Dedifferentiated amniotic fluid mesenchymal stem cell (primary cell): ENCODE data around the gene UNC13A.
"Not testable (repeated sequence)": the region's sequence is repeated elsewhere in the genome, so short reads cannot be mapped to it uniquely, and the experiment has no call there.

Experiments
- DNase-seq: peaks from one replicate; pipeline ENCODE4 v3.0.0-alpha.2; 2016; ENCODE audit errors: extremely low spot score

Gene UNC13A

GRCh38 chr19:17570291-17570690 is 117.9 kb downstream of the UNC13A start:
- DNase-seq: not testable (repeated sequence)

DNA sequence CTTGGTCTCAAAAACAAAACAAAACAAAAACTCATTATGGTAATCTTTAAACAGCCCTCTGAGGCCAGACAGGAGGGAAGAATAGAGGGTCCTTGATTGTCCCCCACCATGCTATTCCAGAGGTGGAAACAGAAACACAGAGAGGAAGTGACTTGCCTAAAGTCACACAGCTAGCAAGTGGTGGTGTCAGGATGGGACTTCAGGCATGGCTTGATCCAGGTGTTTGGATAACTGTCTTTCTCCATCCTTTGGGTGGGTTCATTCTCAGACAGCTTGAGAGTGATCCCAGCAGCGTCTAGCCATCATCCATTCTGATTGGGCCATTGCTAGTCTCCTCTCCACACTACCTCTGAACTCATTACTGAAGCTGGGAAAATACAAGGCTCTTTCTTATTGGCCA is 120.2 kb downstream of the UNC13A start:
- no peak for DNase-seq

DNA sequence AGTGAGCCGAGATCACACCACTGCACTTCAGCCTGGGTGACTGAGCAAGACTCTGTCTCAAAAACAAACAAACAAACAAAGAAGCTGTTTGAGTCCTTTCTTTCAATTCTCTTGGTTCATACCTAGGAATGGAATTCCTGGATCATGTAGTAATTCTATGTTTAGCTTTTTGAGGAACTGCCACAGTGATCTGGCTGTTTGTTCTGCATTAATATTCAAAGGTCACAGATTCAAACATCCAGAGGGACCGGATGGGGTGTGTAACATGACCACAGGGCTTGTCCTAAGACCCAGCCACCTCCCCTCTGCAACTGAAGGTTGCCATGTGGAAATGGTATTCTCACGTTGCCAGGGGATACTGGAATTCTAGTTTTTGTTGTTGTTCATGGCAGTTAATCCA is 122.5 kb downstream of the UNC13A start:
- DNase-seq: peak; percentile 16

GRCh38 chr19:17564781-17565180 is 123.4 kb downstream of the UNC13A start:
- no peak for DNase-seq

GRCh38 chr19:17562561-17562960 is 125.6 kb downstream of the UNC13A start:
- no peak for DNase-seq

- no peak for DNase-seq
These were observed 126.1 kb downstream of the UNC13A start for GRCh38 chr19:17562097-17562496.

DNA sequence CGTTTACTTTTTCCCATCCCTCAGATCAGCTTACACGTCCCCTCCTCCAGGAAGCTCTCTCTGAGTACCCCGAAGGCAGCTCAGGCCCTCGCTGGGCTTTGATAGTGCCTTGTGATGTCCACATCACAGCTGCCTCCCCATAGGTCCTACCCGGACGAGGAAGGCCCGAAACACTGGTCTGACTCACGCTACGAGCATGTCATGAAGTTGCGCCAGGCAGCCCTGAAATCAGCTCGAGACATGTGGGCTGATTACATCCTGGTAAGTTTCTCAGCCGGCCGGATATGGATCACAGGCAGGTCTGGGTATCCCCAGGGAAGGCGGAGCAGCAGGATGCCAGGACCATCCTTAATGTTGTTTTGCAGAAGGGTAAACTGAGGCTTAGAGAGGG is 128.0 kb downstream of the UNC13A start:
- no peak for DNase-seq

- no peak for DNase-seq
These were observed 130.7 kb downstream of the UNC13A start for GRCh38 chr19:17557466-17557865.

GRCh38 chr19:17556995-17557394 is 131.2 kb downstream of the UNC13A start:
- no peak for DNase-seq

DNA sequence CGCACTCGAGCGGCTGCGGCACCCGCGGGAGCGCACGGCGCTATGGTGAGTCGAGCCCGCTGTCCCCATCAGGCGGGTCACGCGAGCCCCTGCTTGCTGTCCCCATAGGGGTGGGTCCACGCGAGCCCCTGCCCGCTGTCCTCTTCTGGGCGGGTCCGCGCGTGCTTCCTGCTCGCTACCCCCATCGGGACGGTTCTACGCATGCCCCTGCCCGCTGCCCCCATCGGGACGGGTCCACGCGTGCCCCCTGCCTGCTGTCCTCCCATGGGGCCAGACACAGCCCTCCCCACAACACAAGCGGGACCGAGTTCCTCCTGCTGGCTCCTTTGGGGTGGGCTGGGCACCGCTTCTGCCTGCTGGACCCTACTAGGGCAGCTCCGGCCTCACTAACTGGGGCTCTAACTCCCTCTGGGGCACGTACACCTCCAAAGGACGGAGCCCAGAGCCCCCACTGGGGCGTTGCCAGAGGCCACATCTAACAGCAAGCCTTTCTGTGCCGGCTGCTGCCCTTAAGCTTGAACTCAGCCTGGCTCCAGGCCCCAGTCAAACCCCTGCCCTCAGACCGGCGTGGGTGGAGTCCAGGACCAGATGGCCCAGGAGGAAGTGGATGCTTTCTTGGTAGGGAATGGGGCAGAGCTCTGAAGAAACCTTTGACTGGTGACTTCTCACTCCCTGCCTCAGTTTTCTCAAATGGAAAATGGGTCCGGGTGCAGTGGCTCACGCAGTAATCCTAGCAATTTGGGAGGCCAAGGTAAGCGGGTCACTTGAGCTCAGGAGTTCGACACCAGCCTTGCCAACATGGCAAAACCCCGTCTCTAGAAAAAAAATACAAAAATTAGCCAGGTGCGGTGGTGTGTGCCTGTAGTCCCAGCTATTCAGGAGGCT is 132.0 kb downstream of the UNC13A start:
- no peak for DNase-seq

DNA sequence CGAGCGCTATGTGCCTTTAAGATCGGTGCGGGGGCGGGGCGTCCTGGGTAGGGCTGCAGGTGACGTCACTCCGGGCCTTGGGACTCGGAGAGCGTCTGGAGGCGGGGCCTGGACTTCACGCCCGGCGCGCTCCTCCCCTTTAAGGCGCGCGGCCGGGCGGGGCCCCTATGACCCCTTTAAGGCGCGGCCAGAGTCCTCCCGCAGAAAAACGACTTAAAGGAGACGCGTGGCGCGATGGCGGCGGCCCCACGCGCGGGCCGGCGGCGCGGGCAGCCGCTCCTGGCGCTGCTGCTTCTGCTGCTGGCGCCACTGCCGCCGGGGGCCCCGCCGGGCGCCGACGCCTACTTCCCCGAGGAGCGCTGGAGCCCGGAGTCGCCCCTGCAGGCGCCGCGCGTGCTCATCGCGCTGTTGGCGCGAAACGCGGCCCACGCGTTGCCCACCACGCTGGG is 132.7 kb downstream of the UNC13A start, which contains the start of gene COLGALT1:
TSS of gene COLGALT1 (plus strand) at position 170 of the 449 bp plus-strand sequence. CDS start at position 235, 65 bp downstream.
- DNase-seq: peak; percentile 98

DNA sequence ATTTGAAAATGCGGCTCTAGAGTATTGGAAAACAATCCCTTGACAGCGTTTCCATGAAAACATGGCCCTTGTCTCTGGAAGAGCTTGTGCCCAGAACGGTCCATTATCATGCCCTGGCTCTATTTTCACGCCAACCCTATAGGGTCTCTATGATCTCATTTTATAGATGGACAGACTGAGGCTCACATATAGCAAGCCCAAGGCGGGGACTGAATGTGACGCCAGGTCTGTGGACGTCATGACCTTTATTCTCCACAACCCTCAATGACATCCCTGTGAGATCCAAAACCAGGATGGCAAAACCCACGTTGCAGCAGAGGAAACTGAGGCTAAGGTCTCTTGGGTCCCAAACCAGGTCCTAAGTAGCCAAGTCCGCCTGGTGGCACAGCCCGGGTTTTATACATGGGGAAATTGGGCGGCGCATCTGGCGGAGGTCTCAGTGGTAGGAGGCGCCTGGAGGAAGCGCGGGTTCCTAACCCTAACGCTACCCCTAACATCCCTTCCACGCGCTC is 133.1 kb downstream of the UNC13A start:
- no peak for DNase-seq

DNA sequence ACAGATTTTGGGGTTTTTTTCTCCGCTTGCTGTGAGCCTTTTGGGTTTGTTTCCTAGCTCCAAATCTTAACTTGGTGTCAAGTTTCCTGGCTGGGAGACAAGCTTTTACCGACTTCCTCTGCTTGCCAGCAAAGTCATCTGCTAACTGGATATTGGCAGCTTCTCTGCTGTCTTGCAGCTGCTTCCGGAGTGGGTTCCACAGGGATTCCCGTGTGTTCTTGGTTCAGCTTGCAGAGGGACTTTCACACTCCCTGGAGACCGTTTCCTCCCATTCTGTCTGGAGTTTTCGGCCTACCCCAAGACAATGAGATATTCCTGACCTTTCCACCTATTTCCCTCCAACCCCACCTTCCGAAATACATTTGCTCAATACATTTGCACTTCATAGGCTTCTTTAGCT is 134.9 kb downstream of the UNC13A start:
- peak; percentile 76 for DNase-seq

GRCh38 chr19:17552735-17553134 is 135.4 kb downstream of the UNC13A start:
- not testable (repeated sequence) for DNase-seq
